Thymus (tissue), 11 donors: ENCODE measurements around the gene NEIL3. TPM values are rescaled to one million over a fixed set of nuclear protein-coding genes. Genes with fewer than 3 reads are reported as not detected.

Experiments
- DNase-seq, 9 donors: peaks; one replicate each; pipeline ENCODE4 v3.0.0-alpha.2; 2013; ENCODE audit warnings: low spot score in 9 of 9, low read depth in 6 of 9, missing footprints in 1 of 9
- H3K27ac ChIP-seq, 2 donors: one replicate each; pipeline ENCODE4 v1.5.1; 2013; ENCODE audit warnings: control low read depth in 1 of 2, low read depth in 1 of 2, low read length in 1 of 2, mild to moderate bottlenecking in 1 of 2, moderate library complexity in 1 of 2
- H3K27me3 ChIP-seq, 2 donors: one replicate each; pipeline ENCODE4 v1.5.1; 2013; ENCODE audit warnings: low read length in 1 of 2; ENCODE audit not compliant: control insufficient read depth in 2 of 2, insufficient read depth in 1 of 2
- H3K36me3 ChIP-seq, 2 donors: one replicate each; pipeline ENCODE4 v1.5.1; 2013; ENCODE audit warnings: low read length in 1 of 2, mild to moderate bottlenecking in 1 of 2, moderate library complexity in 1 of 2; ENCODE audit not compliant: control insufficient read depth in 2 of 2, insufficient read depth in 2 of 2
- H3K4me1 ChIP-seq, 2 donors: one replicate each; pipeline ENCODE4 v1.5.1; 2013; ENCODE audit warnings: low read length in 2 of 2; ENCODE audit not compliant: control insufficient read depth in 2 of 2, insufficient read depth in 2 of 2
- H3K4me3 ChIP-seq, 2 donors: one replicate each; pipeline ENCODE4 v1.5.1; 2013; ENCODE audit warnings: low read length in 2 of 2, control low read depth in 1 of 2, mild to moderate bottlenecking in 1 of 2
- H3K9me3 ChIP-seq, 2 donors: one replicate each; pipeline ENCODE4 v1.5.1; 2013; ENCODE audit warnings: low read length in 1 of 2, mild to moderate bottlenecking in 1 of 2; ENCODE audit not compliant: control insufficient read depth in 2 of 2, insufficient read depth in 1 of 2
- WGBS: extraction: QIAGEN DNeasy Blood & Tissue Kit; methylation state at CpG from one replicate; pipeline ENCODE4 v1.1.7; 2013; 5-methylcytosine and 5-hydroxymethylcytosine counted together
- polyA plus RNA-seq: library from polyadenylated mRNA; stranded (reverse); fragments of 200-250 nt; gene quantifications from one replicate; pipeline ENCODE4 v1.2.3, GENCODE V29; 2013
- total RNA-seq: library from RNA; stranded (reverse); fragments of 120-200 nt; gene quantifications from one replicate; pipeline ENCODE4 v1.2.4, GENCODE V29; 2013
- donor health status: healthy.

Gene NEIL3
- total and polyA plus RNA-seq, 2 donors, result 3.6 to 44.9 TPM

DNA sequence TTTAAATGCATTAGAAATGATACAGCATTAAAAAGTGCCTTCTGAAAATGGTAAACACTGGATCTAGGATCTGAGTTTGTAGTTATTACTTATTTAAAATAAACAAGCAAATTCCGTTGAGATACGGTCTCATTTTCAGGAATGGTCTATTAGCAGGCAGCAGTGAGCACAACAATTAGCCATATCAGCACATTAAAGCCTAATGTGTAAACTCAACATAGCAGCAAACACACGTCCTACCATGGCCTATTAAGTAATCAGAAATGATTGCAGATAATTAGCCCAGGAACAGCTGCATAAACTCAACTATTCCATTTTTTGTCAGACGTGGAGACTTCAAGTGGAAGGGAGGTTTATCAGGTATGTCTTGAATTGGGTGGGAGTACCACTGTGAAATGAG is 61.8 kb downstream of the NEIL3 start:
- Histone ChIP-seq H3K4me3 (no peak overlapping the region), H3K27ac (no peak overlapping the region), H3K27me3 (no peaks in the 10 kb centered on the region), H3K9me3 (no peaks in the 10 kb centered on the region), H3K36me3 (no peaks in the 10 kb centered on the region), H3K4me1 (peaks cover 0 to 5% of the 10 kb centered on the region in 2 donors)
- 95% methylated on average over 4 of the region's 4 CpGs for WGBS
- DNase-seq, result no peak

DNA sequence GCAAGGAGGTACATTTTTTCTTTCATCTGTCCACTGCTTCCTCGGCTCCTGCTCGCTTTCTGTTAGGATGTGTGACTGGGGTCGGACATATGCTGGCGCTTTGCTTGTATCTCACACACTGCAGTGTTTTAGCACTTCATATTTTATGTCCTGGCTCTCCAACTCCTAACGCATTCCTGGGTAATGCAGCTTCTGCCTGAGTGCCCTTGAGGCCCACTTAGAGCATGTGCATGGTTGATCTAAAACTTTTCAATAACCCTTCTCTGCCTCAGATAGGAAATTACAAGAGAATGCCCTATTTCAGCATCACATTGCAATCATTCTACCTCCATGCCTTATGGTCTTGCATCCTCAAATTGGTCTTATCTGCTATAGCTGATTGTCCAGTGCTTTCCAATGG is 65.3 kb downstream of the NEIL3 start:
- Histone ChIP-seq H3K36me3 (no peaks in the 10 kb centered on the region), H3K9me3 (no peaks in the 10 kb centered on the region), H3K4me1 (no peaks in the 10 kb centered on the region), H3K4me3 (no peak overlapping the region), H3K27ac (no peak overlapping the region), H3K27me3 (no peaks in the 10 kb centered on the region)
- DNase-seq, result no peak
- WGBS, result 96% methylated on average over 5 of the region's 5 CpGs

DNA sequence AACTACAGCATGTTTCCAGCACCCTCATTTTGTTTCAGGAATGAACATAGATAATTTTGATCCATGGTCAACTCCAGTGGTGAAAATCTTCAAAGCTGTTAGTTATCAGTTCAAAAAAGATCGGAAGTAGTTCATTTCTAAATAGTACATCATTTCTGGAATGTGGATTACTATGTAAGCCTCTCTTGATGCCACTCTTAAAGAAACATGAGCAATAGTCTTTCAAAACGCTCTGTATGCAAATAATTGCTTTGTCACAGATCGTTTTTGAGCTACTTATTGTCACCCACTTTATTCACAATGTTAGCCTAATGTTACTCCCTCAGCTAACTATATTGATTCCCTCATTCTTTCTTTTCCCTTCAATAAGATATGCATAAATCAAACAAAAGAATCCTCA is 65.7 kb downstream of the NEIL3 start:
- WGBS, result 86% methylated on average over 3 of the region's 3 CpGs
- no peaks in the 10 kb centered on the region for H3K4me1 ChIP-seq
- no peak overlapping the region for H3K4me3 ChIP-seq

DNA sequence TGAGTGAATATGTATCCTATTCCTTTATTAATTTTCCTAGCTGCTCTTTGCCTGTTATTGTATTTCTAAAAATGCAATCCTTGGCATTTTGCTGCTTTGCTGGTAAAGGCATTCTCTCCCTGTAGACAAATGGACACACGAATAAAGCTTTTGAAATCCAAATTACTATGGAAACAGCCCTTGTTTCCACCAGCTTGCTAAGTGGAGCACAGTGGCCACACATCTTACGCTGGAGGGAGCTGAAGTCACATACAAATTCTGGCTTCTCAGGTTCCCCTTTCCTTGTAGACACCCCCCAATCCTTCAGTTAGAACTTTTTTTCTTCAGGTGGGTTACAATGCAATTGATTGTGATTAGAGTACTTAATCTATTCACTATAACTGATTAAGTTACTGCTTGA is 66.3 kb downstream of the NEIL3 start:
- WGBS, result 86% methylated on average over 2 of the region's 2 CpGs

More for the DNA sequence above, 65.7 kb downstream of the NEIL3 start:
- H3K9me3 ChIP-seq, result no peaks in the 10 kb centered on the region
- no peak for DNase-seq
- H3K27me3 ChIP-seq, result no peaks in the 10 kb centered on the region
- H3K36me3 ChIP-seq, result no peaks in the 10 kb centered on the region
- no peak overlapping the region for H3K27ac ChIP-seq

DNA sequence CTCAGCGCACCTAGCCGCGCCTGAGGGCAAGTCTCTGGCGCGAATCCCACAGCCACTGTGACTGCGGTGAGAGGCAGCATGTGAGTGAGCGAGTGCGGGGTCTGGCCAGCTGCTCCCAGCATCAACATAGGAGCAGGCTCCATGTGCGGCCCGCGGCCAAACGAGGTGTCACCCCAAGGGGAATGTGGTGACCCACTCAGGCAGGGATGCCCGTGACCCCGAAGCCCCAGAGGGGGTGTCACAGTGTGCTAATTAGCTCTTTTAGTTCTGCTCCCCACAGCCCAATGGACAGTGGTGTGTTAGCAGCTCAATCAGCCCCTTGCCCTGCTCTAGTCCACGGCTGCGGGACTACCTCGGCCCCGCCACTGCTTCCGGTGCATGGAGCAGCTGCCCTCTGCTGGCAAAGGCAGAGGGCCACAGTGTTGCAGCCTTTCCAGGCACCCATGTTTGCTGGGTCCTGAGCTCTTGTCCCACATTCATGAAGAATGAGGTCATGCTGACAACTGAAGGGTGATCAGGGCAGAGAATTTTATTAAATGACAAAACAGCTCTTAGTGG is 71.1 kb downstream of the NEIL3 start:
- no peaks in the 10 kb centered on the region for H3K4me1 ChIP-seq
- H3K27ac ChIP-seq, result no peak overlapping the region
- no peak for DNase-seq
- no peak overlapping the region for H3K4me3 ChIP-seq
- H3K27me3 ChIP-seq, result no peaks in the 10 kb centered on the region
- no peaks in the 10 kb centered on the region for H3K36me3 ChIP-seq
- no peaks in the 10 kb centered on the region for H3K9me3 ChIP-seq
- 99% methylated on average over 19 of the region's 19 CpGs for WGBS

More for the DNA sequence above, 66.3 kb downstream of the NEIL3 start:
- no peak for DNase-seq
- no peaks in the 10 kb centered on the region for H3K4me1 ChIP-seq
- no peaks in the 10 kb centered on the region for H3K27me3 ChIP-seq
- H3K27ac ChIP-seq, result no peak overlapping the region
- H3K4me3 ChIP-seq, result no peak overlapping the region
- H3K9me3 ChIP-seq, result no peaks in the 10 kb centered on the region
- H3K36me3 ChIP-seq, result no peaks in the 10 kb centered on the region

DNA sequence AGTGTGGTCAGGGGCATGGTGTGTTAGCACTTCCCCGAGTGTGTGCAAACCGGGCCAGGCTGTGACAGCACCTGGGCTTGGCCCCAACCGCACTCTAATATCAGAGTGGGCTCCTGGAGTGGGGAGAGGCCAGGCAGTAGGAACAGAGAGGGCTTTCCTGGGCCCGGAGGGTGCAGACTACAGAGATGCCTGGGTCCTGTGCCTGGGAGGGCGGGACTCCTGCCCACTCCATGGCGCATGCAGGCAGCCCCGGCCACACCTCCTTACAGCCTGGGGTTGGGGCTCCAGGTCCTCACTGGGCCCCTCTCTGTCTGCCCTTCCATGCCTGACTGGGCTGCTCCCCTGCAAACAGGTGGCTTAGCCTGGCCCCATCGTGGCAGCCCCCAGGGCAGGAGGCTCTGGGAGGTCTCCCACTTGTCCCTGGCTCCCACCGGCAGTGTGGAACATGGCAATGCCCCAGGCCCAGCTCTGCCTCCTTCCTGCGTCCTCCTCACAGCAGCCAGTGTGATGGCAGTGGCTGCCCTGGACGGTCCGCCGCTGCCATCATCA is 72.2 kb downstream of the NEIL3 start:
- 97% methylated on average over 13 of the region's 13 CpGs for WGBS
- no peak for DNase-seq
- H3K9me3 ChIP-seq, result no peaks in the 10 kb centered on the region
- H3K27me3 ChIP-seq, result no peaks in the 10 kb centered on the region
- H3K4me3 ChIP-seq, result no peak overlapping the region
- no peaks in the 10 kb centered on the region for H3K36me3 ChIP-seq
- H3K4me1 ChIP-seq, result no peaks in the 10 kb centered on the region
- no peak overlapping the region for H3K27ac ChIP-seq

DNA sequence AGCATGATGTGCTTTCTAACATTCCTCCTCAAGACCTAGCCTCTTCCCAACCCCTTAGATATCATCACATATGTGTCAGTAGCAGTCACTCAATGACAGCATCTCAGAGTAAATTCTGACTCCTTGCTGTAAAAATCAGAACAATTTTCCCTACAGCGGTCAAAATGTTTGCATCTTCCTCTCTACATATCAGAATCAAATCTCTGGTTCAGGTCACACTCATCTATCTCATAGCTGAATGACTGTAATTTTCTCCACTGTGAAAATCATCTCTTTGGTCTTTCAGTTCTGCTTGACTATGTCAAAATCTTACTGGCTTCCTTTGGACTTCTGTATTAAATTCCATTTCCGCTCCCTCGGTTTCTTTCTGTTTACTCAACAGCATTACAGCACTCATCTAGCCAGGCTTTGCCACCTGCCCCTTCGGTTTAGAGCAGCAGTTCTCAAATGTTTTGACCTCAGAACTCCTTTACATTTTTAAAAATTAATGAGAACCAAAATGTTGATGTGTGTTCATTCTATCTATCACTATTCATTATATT is 75.3 kb downstream of the NEIL3 start:
- no peak overlapping the region for H3K27ac ChIP-seq
- WGBS, result 94% methylated on average over 4 of the region's 4 CpGs
- no peak overlapping the region for H3K4me3 ChIP-seq
- H3K9me3 ChIP-seq, result no peaks in the 10 kb centered on the region
- no peak for DNase-seq
- H3K4me1 ChIP-seq, result no peaks in the 10 kb centered on the region
- H3K36me3 ChIP-seq, result no peaks in the 10 kb centered on the region
- H3K27me3 ChIP-seq, result no peaks in the 10 kb centered on the region

DNA sequence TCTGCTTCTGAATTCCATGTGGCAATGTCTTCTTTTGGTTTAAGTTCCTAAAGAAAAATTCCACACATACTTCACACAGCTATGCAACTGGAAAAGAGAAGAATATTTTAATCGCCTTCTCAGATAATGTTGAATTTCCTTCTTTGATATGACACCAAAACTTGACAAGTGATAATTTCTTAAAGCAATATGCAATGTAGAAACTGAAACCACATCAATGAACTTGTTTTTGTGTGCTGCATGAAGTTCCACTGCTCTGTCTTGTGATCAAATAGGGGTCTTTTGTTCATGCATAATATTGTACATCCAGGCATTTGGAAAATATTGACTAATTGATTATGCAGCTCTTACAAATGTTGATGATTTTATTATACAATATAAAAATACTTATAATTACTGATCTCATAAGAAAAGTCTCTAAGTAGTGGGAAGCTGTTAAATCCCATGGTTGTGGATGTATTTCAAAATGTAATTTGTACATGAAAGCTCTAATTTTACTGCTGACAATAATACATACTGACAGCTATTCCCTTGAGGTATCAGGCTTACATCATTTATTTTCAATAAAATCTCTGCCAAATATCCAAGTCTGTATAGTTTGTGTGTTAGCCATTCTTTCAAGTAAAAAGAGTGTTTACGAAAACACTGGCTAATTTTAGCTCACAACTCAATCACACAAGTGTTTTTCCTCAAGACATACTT is 76.1 kb downstream of the NEIL3 start:
- H3K9me3 ChIP-seq, result no peaks in the 10 kb centered on the region
- WGBS, result 64% methylated on average over 2 of the region's 2 CpGs
- H3K4me1 ChIP-seq, result no peaks in the 10 kb centered on the region
- peak in 1 of 9 donors; percentile 41 for DNase-seq
- H3K36me3 ChIP-seq, result no peaks in the 10 kb centered on the region
- H3K4me3 ChIP-seq, result no peak overlapping the region
- H3K27ac ChIP-seq, result no peak overlapping the region
- no peaks in the 10 kb centered on the region for H3K27me3 ChIP-seq

DNA sequence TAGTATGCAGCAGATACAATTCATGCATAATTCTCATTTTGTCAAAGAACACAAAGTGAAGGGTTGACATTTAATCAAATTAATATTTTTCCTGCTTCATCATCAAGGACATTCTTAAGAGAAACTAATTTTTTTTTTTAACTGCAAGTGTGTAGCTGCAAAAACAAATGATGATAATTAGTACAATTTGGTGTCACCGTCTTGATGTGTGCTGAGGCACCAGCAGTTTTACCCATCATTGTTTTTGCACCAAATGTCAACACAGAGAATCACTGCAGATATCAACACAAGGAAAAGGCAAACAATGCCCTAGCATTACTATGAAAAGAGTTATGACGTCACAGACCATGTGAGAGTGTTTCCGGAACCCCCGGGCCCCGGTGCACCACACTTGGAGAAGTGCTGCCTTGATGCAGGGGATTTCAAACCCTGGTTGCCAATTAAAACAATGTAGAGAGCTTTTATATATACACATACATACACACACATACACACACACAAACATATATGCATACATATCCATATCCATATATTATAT is 76.7 kb downstream of the NEIL3 start:
- Histone ChIP-seq H3K4me3 (no peak overlapping the region), H3K9me3 (no peaks in the 10 kb centered on the region), H3K27me3 (no peaks in the 10 kb centered on the region), H3K27ac (no peak overlapping the region), H3K4me1 (no peaks in the 10 kb centered on the region), H3K36me3 (no peaks in the 10 kb centered on the region)
- 77% methylated on average over 5 of the region's 5 CpGs for WGBS
- no peak for DNase-seq
